ENCODE results near the gene RASAL2. TPM values are rescaled to one million over a fixed set of nuclear protein-coding genes. Genes with fewer than 3 reads are reported as not detected.
"Not testable (repeated sequence)": the region's sequence is repeated elsewhere in the genome, so short reads cannot be mapped to it uniquely, and the experiment has no call there.

The RASAL2 gene
- total RNA-seq, 4 donors from 2014 or later = 17.0 to 27.4 (median 20.2) TPM

DNA sequence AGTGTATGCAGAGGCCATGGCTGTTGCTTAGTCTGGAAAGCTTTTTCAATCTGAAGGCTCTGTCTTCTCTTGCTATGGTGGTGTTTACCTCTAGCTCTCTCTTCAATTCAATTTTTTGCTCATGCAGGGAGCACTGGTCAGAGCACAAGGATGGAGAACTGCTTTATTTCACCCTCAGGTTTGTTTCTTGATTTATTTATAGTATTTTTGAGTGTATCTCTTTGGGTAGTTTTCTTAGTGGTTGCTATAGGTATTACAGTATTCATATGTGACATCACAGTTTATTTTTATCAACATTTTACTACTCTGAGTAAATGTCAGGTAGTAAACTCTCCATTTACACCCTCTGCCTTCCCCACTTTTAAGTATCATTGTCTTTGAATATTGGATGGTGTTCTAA lies 147.9 kb downstream of the RASAL2 start:
- no peak for TF ChIP-seq EP300 (IDR thresholded peaks at IDR 0.05)
- TF ChIP-seq POLR2A (IDR thresholded peaks at IDR 0.05) = no peak
- TF ChIP-seq, protein P1, sequence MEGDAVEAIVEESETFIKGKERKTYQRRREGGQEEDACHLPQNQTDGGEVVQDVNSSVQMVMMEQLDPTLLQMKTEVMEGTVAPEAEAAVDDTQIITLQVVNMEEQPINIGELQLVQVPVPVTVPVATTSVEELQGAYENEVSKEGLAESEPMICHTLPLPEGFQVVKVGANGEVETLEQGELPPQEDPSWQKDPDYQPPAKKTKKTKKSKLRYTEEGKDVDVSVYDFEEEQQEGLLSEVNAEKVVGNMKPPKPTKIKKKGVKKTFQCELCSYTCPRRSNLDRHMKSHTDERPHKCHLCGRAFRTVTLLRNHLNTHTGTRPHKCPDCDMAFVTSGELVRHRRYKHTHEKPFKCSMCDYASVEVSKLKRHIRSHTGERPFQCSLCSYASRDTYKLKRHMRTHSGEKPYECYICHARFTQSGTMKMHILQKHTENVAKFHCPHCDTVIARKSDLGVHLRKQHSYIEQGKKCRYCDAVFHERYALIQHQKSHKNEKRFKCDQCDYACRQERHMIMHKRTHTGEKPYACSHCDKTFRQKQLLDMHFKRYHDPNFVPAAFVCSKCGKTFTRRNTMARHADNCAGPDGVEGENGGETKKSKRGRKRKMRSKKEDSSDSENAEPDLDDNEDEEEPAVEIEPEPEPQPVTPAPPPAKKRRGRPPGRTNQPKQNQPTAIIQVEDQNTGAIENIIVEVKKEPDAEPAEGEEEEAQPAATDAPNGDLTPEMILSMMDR (IDR thresholded peaks at IDR 0.05) = no peak
- no peak for TF ChIP-seq POLR2AphosphoS5 (IDR thresholded peaks at IDR 0.05)
- Histone ChIP-seq H3K27me3 (no peaks in the 10 kb centered on the region), H3K4me3 (no peak overlapping the region), H3K4me1 (peaks cover 0 to 13% (median 0%) of the 10 kb centered on the region in 3 donors), H3K9me3 (no peaks in the 10 kb centered on the region), H3K36me3 (no peaks in the 10 kb centered on the region), H3K27ac (no peak overlapping the region)
- ATAC-seq = no peak

DNA sequence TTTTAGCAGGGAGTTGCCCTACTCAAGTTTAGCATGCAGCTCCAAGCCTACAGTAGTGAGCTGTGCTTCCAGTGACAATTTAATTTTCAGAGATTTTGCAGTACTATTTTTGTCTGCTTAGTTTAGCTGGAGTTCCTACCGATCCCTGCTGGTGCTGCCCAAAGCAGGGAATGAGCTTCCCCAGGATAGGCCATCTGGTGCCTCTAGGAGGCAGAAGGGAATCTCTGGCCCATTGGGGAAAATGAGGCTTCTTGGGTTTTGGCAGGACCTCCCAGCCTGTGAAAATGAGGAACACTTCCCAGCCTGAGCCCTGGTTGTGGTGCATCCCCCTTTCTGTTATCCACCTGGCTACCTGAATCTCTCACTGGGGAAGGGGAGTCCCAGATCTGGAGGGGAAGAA lies 149.2 kb downstream of the RASAL2 start:
- no CpG with 5 or more reads among the region's 1 CpG for WGBS, 2 donors (ENCODE audit: low coverage in 1 of 2)
- peaks cover 0 to 11% (median 0%) of the 10 kb centered on the region in 3 donors for H3K9me3 ChIP-seq

DNA sequence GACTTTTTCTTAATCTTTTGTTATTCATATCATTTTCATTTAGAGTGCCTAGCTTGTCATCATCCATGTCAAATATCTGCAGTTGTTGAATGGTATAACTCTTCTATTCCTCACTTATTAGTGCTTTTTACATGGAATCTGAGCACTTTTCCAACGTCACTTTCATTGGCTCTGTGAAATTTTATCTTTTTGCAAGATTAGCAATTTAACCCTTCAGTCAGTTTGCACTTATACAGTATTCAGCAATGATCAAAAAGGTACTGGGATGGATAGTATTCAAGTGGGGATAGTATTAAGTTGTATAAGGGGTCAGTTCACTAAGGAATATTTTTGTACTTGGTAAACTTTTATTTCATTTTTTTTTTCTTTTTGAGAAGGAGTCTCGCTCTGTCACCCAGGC lies 150.0 kb downstream of the RASAL2 start:
- no peak for TF ChIP-seq POLR2AphosphoS5 (IDR thresholded peaks at IDR 0.05)
- WGBS, 2 donors (ENCODE audit: low coverage in 1 of 2) = 69 to 83% methylated on average over 1 to 2 of the region's 2 CpGs
- no peaks in the 10 kb centered on the region for H3K27me3 ChIP-seq
- ATAC-seq = no peak
- H3K9me3 ChIP-seq = peaks cover 0 to 19% (median 0%) of the 10 kb centered on the region in 3 donors
- no peak overlapping the region for H3K27ac ChIP-seq
- H3K36me3 ChIP-seq = no peaks in the 10 kb centered on the region
- H3K4me1 ChIP-seq = peaks cover 0 to 8% (median 0%) of the 10 kb centered on the region in 3 donors
- no peak overlapping the region for H3K4me3 ChIP-seq

More for the DNA sequence above, 149.2 kb downstream of the RASAL2 start:
- ATAC-seq = no peak
- TF ChIP-seq, protein P1 (IDR thresholded peaks at IDR 0.05) = no peak
- no peak for TF ChIP-seq POLR2AphosphoS5 (IDR thresholded peaks at IDR 0.05)
- H3K4me1 ChIP-seq = peaks cover 0 to 13% (median 0%) of the 10 kb centered on the region in 3 donors
- no peaks in the 10 kb centered on the region for H3K36me3 ChIP-seq
- H3K27me3 ChIP-seq = no peaks in the 10 kb centered on the region
- no peak overlapping the region for H3K27ac ChIP-seq
- no peak overlapping the region for H3K4me3 ChIP-seq

DNA sequence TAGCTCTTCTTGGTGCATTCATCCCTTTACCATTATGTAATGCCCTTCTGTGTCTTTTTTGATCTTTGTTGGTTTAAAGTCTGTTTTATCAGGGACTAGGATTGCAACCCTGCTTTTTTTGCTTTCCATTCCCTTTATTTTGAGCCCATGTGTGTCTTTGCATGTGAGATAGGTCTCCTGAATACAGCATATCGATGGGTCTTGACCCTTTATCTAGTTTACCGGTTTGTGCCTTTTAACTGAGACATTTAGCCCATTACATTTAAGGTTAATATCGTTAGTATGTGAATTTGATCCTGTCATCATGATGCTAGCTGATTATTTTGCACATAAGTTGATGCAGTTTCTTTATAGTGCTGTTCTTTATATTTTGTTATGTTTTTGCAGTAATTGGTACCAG lies 154.4 kb downstream of the RASAL2 start:
- WGBS, 2 donors (ENCODE audit: low coverage in 1 of 2) = 91 to 100% methylated on average over 2 to 3 of the region's 3 CpGs
- H3K27me3 ChIP-seq, H3K4me3 ChIP-seq, ATAC-seq, H3K4me1 ChIP-seq, H3K36me3 ChIP-seq, H3K27ac ChIP-seq: not testable (repeated sequence)
- H3K9me3 ChIP-seq = peaks cover 0 to 21% (median 0%) of the 10 kb centered on the region in 3 donors

DNA sequence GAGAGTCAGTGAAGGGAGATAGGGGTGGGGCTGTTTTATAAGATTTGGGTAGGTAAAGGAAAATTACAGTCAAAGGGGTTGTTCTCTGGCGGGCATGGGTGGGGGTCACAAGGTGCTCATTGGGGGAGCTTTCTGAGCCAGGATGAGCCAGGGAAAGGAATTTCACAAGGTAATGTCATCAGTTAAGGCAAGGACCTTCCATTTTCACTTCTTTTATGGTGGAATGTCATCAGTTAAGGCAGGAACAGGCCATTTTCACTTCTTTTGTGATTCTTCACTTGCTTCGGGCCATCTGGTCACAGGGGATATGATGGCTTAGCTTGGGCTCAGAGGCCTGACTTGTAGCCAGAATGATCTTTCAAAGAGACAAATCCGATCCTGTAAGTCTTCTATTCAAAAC lies 159.7 kb downstream of the RASAL2 start:
- not testable (repeated sequence) for H3K4me3 ChIP-seq, H3K27me3 ChIP-seq, H3K4me1 ChIP-seq, H3K36me3 ChIP-seq, ATAC-seq, H3K27ac ChIP-seq
- 87 to 94% methylated on average over 3 of the region's 3 CpGs for WGBS, 2 donors (ENCODE audit: low coverage in 1 of 2)
- peaks cover 0 to 22% (median 0%) of the 10 kb centered on the region in 3 donors for H3K9me3 ChIP-seq

DNA sequence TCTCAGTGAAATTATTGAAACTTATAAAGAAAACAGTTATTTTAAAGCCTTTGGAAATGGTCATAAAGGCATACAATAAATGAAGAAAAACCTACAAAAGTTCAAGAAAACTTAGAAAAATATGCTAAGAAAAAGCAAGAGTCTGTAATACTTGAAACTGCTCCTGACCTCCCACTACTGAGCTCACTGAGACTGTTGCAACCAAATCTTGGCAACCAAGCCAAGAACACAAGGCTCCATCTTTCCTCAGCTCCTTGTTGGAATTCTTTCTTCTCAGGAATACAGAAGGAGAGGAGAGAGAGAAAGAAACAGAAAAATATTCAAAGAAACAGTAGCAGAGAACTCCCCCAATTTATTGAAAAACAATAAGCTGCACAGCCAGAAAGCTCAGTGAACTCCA lies 160.5 kb downstream of the RASAL2 start:
- Histone ChIP-seq H3K36me3 (peaks cover 0 to 8% of the 10 kb centered on the region in 2 donors), H3K9me3 (peaks cover 0 to 16% (median 0%) of the 10 kb centered on the region in 3 donors), H3K27ac (no peak overlapping the region), H3K4me3 (no peak overlapping the region), H3K27me3 (no peaks in the 10 kb centered on the region), H3K4me1 (no peaks in the 10 kb centered on the region)
- TF ChIP-seq POLR2A (IDR thresholded peaks at IDR 0.05) = no peak
- TF ChIP-seq POLR2AphosphoS5 (IDR thresholded peaks at IDR 0.05) = no peak
- TF ChIP-seq, protein P1 (IDR thresholded peaks at IDR 0.05) = no peak
- TF ChIP-seq EP300 (IDR thresholded peaks at IDR 0.05) = no peak
- no peak for ATAC-seq

DNA sequence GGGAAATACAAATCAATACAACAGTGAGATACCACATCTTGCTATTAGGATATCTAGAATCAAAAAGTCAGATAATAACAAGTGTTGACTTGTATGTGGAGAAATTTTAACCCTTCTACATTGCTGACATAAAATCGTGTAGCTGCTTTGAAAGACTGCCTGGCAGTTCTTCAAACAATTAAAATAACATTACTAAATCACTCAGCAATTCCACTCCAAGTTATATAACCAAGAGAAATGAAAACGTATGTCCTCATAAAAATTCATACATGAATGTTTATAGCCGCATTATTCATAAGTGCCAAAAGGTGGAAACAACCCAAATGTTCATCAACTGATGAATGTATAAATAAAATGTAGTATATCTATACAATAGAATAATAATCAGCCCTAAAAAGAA lies 164.6 kb downstream of the RASAL2 start:
- no peaks in the 10 kb centered on the region for H3K27me3 ChIP-seq
- H3K36me3 ChIP-seq = no peaks in the 10 kb centered on the region
- no peak for ATAC-seq
- WGBS, 2 donors (ENCODE audit: low coverage in 1 of 2) = 42 to 50% methylated on average over 3 of the region's 3 CpGs
- H3K4me1 ChIP-seq = peaks cover 0 to 21% (median 0%) of the 10 kb centered on the region in 3 donors
- H3K4me3 ChIP-seq = no peak overlapping the region
- H3K9me3 ChIP-seq = peaks cover 0 to 16% (median 0%) of the 10 kb centered on the region in 3 donors
- H3K27ac ChIP-seq = no peak overlapping the region
- TF ChIP-seq EP300 (IDR thresholded peaks at IDR 0.05) = no peak
- TF ChIP-seq, protein P1 (IDR thresholded peaks at IDR 0.05) = no peak
- TF ChIP-seq POLR2A (IDR thresholded peaks at IDR 0.05) = no peak
- TF ChIP-seq POLR2AphosphoS5 (IDR thresholded peaks at IDR 0.05) = no peak
